ENCODE results near the gene FAM3C. TPM values are rescaled to one million over a fixed set of nuclear protein-coding genes. Genes with fewer than 3 reads are reported as not detected.

The FAM3C gene
- polyA plus RNA-seq, 2 donors: 21.3 to 27.8 TPM

GRCh38 chr7:121342631-121343030 is 53.5 kb downstream of the FAM3C start:
- WGBS, 2 donors: 89 to 92% methylated on average over 4 of the region's 4 CpGs
- Histone ChIP-seq H3K27me3 (ENCODE audit: control insufficient read depth in 1 of 2, insufficient read depth in 2 of 2, low read length in 2 of 2) (no peaks in the 10 kb centered on the region), H3K36me3 (ENCODE audit: control insufficient read depth in 2 of 2, insufficient read depth in 2 of 2, low read length in 1 of 2) (no peaks in the 10 kb centered on the region), H3K9me3 (ENCODE audit: control insufficient read depth in 2 of 2, insufficient read depth in 1 of 2, low read depth in 1 of 2, low read length in 1 of 2) (no peaks in the 10 kb centered on the region), H3K4me1 (ENCODE audit: control insufficient read depth in 2 of 2, insufficient read depth in 2 of 2, low read length in 1 of 2) (no peaks in the 10 kb centered on the region), H3K27ac (ENCODE audit: low read depth in 2 of 2, low read length in 1 of 2) (no peak overlapping the region), H3K4me3 (ENCODE audit: low read depth in 1 of 2, low read length in 2 of 2) (no peak overlapping the region)

- Histone ChIP-seq H3K9me3 (ENCODE audit: control insufficient read depth in 2 of 2, insufficient read depth in 1 of 2, low read depth in 1 of 2, low read length in 1 of 2) (no peaks in the 10 kb centered on the region), H3K27ac (ENCODE audit: low read depth in 2 of 2, low read length in 1 of 2) (no peak overlapping the region), H3K27me3 (ENCODE audit: control insufficient read depth in 1 of 2, insufficient read depth in 2 of 2, low read length in 2 of 2) (no peaks in the 10 kb centered on the region), H3K4me1 (ENCODE audit: control insufficient read depth in 2 of 2, insufficient read depth in 2 of 2, low read length in 1 of 2) (no peaks in the 10 kb centered on the region), H3K4me3 (ENCODE audit: low read depth in 1 of 2, low read length in 2 of 2) (no peak overlapping the region), H3K36me3 (ENCODE audit: control insufficient read depth in 2 of 2, insufficient read depth in 2 of 2, low read length in 1 of 2) (no peaks in the 10 kb centered on the region)
Observed at GRCh38 chr7:121341933-121342332, 54.2 kb downstream of the FAM3C start.

GRCh38 chr7:121339082-121339481 is 57.0 kb downstream of the FAM3C start:
- 79% methylated on average over 5 of the region's 5 CpGs for WGBS, 2 donors
- no peaks in the 10 kb centered on the region for H3K36me3 ChIP-seq (ENCODE audit: control insufficient read depth in 2 of 2, insufficient read depth in 2 of 2, low read length in 1 of 2)
- H3K27ac ChIP-seq (ENCODE audit: low read depth in 2 of 2, low read length in 1 of 2): no peak overlapping the region
- H3K9me3 ChIP-seq (ENCODE audit: control insufficient read depth in 2 of 2, insufficient read depth in 1 of 2, low read depth in 1 of 2, low read length in 1 of 2): no peaks in the 10 kb centered on the region
- H3K27me3 ChIP-seq (ENCODE audit: control insufficient read depth in 1 of 2, insufficient read depth in 2 of 2, low read length in 2 of 2): no peaks in the 10 kb centered on the region
- no peaks in the 10 kb centered on the region for H3K4me1 ChIP-seq (ENCODE audit: control insufficient read depth in 2 of 2, insufficient read depth in 2 of 2, low read length in 1 of 2)
- no peak overlapping the region for H3K4me3 ChIP-seq (ENCODE audit: low read depth in 1 of 2, low read length in 2 of 2)

- Histone ChIP-seq H3K36me3 (ENCODE audit: control insufficient read depth in 2 of 2, insufficient read depth in 2 of 2, low read length in 1 of 2) (no peaks in the 10 kb centered on the region), H3K4me3 (ENCODE audit: low read depth in 1 of 2, low read length in 2 of 2) (no peak overlapping the region), H3K27me3 (ENCODE audit: control insufficient read depth in 1 of 2, insufficient read depth in 2 of 2, low read length in 2 of 2) (no peaks in the 10 kb centered on the region), H3K9me3 (ENCODE audit: control insufficient read depth in 2 of 2, insufficient read depth in 1 of 2, low read depth in 1 of 2, low read length in 1 of 2) (no peaks in the 10 kb centered on the region), H3K4me1 (ENCODE audit: control insufficient read depth in 2 of 2, insufficient read depth in 2 of 2, low read length in 1 of 2) (no peaks in the 10 kb centered on the region), H3K27ac (ENCODE audit: low read depth in 2 of 2, low read length in 1 of 2) (no peak overlapping the region)
- 11 to 17% methylated on average over 3 of the region's 3 CpGs for WGBS, 2 donors
Observed at GRCh38 chr7:121337398-121337797, 58.7 kb downstream of the FAM3C start.

GRCh38 chr7:121336579-121336978 is 59.5 kb downstream of the FAM3C start:
- Histone ChIP-seq H3K9me3 (ENCODE audit: control insufficient read depth in 2 of 2, insufficient read depth in 1 of 2, low read depth in 1 of 2, low read length in 1 of 2) (no peaks in the 10 kb centered on the region), H3K27me3 (ENCODE audit: control insufficient read depth in 1 of 2, insufficient read depth in 2 of 2, low read length in 2 of 2) (peaks cover 0 to under 1% of the 10 kb centered on the region in 2 donors), H3K4me1 (ENCODE audit: control insufficient read depth in 2 of 2, insufficient read depth in 2 of 2, low read length in 1 of 2) (no peaks in the 10 kb centered on the region), H3K4me3 (ENCODE audit: low read depth in 1 of 2, low read length in 2 of 2) (no peak overlapping the region), H3K27ac (ENCODE audit: low read depth in 2 of 2, low read length in 1 of 2) (no peak overlapping the region), H3K36me3 (ENCODE audit: control insufficient read depth in 2 of 2, insufficient read depth in 2 of 2, low read length in 1 of 2) (no peaks in the 10 kb centered on the region)
- WGBS, 2 donors: 71 to 72% methylated on average over 3 of the region's 3 CpGs

GRCh38 chr7:121334875-121335648 is 61.0 kb downstream of the FAM3C start:
- no peaks in the 10 kb centered on the region for H3K36me3 ChIP-seq (ENCODE audit: control insufficient read depth in 2 of 2, insufficient read depth in 2 of 2, low read length in 1 of 2)
- H3K27ac ChIP-seq (ENCODE audit: low read depth in 2 of 2, low read length in 1 of 2): no peak overlapping the region
- no peaks in the 10 kb centered on the region for H3K9me3 ChIP-seq (ENCODE audit: control insufficient read depth in 2 of 2, insufficient read depth in 1 of 2, low read depth in 1 of 2, low read length in 1 of 2)
- peaks cover 0 to 3% of the 10 kb centered on the region in 2 donors for H3K27me3 ChIP-seq (ENCODE audit: control insufficient read depth in 1 of 2, insufficient read depth in 2 of 2, low read length in 2 of 2)
- H3K4me3 ChIP-seq (ENCODE audit: low read depth in 1 of 2, low read length in 2 of 2): no peak overlapping the region
- no peaks in the 10 kb centered on the region for H3K4me1 ChIP-seq (ENCODE audit: control insufficient read depth in 2 of 2, insufficient read depth in 2 of 2, low read length in 1 of 2)
- WGBS, 2 donors: 84 to 87% methylated on average over 10 of the region's 10 CpGs

- Histone ChIP-seq H3K4me1 (ENCODE audit: control insufficient read depth in 2 of 2, insufficient read depth in 2 of 2, low read length in 1 of 2) (peaks cover 5 to 6% of the 10 kb centered on the region in 2 donors), H3K9me3 (ENCODE audit: control insufficient read depth in 2 of 2, insufficient read depth in 1 of 2, low read depth in 1 of 2, low read length in 1 of 2) (no peaks in the 10 kb centered on the region), H3K36me3 (ENCODE audit: control insufficient read depth in 2 of 2, insufficient read depth in 2 of 2, low read length in 1 of 2) (no peaks in the 10 kb centered on the region), H3K27me3 (ENCODE audit: control insufficient read depth in 1 of 2, insufficient read depth in 2 of 2, low read length in 2 of 2) (peaks cover 0 to 3% of the 10 kb centered on the region in 2 donors), H3K4me3 (ENCODE audit: low read depth in 1 of 2, low read length in 2 of 2) (no peak overlapping the region), H3K27ac (ENCODE audit: low read depth in 2 of 2, low read length in 1 of 2) (no peak overlapping the region)
- WGBS, 2 donors: 97% methylated on average over 4 of the region's 4 CpGs
Observed at GRCh38 chr7:121334376-121334775, 61.7 kb downstream of the FAM3C start.

- H3K36me3 ChIP-seq (ENCODE audit: control insufficient read depth in 2 of 2, insufficient read depth in 2 of 2, low read length in 1 of 2): no peaks in the 10 kb centered on the region
- peaks cover 0 to 6% of the 10 kb centered on the region in 2 donors for H3K27me3 ChIP-seq (ENCODE audit: control insufficient read depth in 1 of 2, insufficient read depth in 2 of 2, low read length in 2 of 2)
- peaks cover 9 to 12% of the 10 kb centered on the region in 2 donors for H3K4me1 ChIP-seq (ENCODE audit: control insufficient read depth in 2 of 2, insufficient read depth in 2 of 2, low read length in 1 of 2)
- WGBS, 2 donors: 75% methylated on average over 5 of the region's 5 CpGs
- H3K27ac ChIP-seq (ENCODE audit: low read depth in 2 of 2, low read length in 1 of 2): no peak overlapping the region
- no peak overlapping the region for H3K4me3 ChIP-seq (ENCODE audit: low read depth in 1 of 2, low read length in 2 of 2)
- no peaks in the 10 kb centered on the region for H3K9me3 ChIP-seq (ENCODE audit: control insufficient read depth in 2 of 2, insufficient read depth in 1 of 2, low read depth in 1 of 2, low read length in 1 of 2)
Observed at GRCh38 chr7:121331574-121331973, 64.5 kb downstream of the FAM3C start.

GRCh38 chr7:121331048-121331447 is 65.1 kb downstream of the FAM3C start:
- Histone ChIP-seq H3K9me3 (ENCODE audit: control insufficient read depth in 2 of 2, insufficient read depth in 1 of 2, low read depth in 1 of 2, low read length in 1 of 2) (no peaks in the 10 kb centered on the region), H3K4me3 (ENCODE audit: low read depth in 1 of 2, low read length in 2 of 2) (no peak overlapping the region), H3K4me1 (ENCODE audit: control insufficient read depth in 2 of 2, insufficient read depth in 2 of 2, low read length in 1 of 2) (peaks cover 9 to 12% of the 10 kb centered on the region in 2 donors), H3K27me3 (ENCODE audit: control insufficient read depth in 1 of 2, insufficient read depth in 2 of 2, low read length in 2 of 2) (peaks cover 0 to 6% of the 10 kb centered on the region in 2 donors), H3K36me3 (ENCODE audit: control insufficient read depth in 2 of 2, insufficient read depth in 2 of 2, low read length in 1 of 2) (no peaks in the 10 kb centered on the region), H3K27ac (ENCODE audit: low read depth in 2 of 2, low read length in 1 of 2) (no peak overlapping the region)
- WGBS, 2 donors: 73 to 74% methylated on average over 4 of the region's 4 CpGs
